ENCODE data around the gene VOPP1. TPM values are rescaled to one million over a fixed set of nuclear protein-coding genes. Genes with fewer than 3 reads are reported as not detected.

The VOPP1 gene
- total and polyA plus RNA-seq, 8 donors: 15.1 to 37.3 (median 19.2) TPM

GRCh38 chr7:55534262-55534915 lies 37.9 kb downstream of the VOPP1 start:
- Histone ChIP-seq H3K27me3 (no peaks in the 10 kb centered on the region), H3K4me1 (no peaks in the 10 kb centered on the region), H3K27ac (peak overlapping the region in 2 of 4 donors; percentile 27 to 44), H3K4me3 (no peak overlapping the region), H3K9me3 (no peaks in the 10 kb centered on the region), H3K36me3 (no peaks in the 10 kb centered on the region)
- intact Hi-C loops (cut with DNase I): no loop called here
- no peak for DNase-seq
- ATAC-seq: peak in 3 of 4 donors; percentile 60 to 74 (median 74)
- no peak for FAIRE-seq
- TF ChIP-seq CTCF (IDR thresholded peaks at IDR 0.05): no peak
- 78 to 81% methylated on average over 8 of the region's 8 CpGs for WGBS, 2 donors

GRCh38 chr7:55533729-55534080 lies 38.6 kb downstream of the VOPP1 start:
- no peak for ATAC-seq
- H3K9me3 ChIP-seq: no peaks in the 10 kb centered on the region
- FAIRE-seq: no peak
- no peaks in the 10 kb centered on the region for H3K27me3 ChIP-seq
- intact Hi-C loops (cut with DNase I): no loop called here
- TF ChIP-seq CTCF (IDR thresholded peaks at IDR 0.05): no peak
- H3K27ac ChIP-seq: peak overlapping the region in 2 of 4 donors; percentile 3 to 44
- DNase-seq: no peak
- H3K4me1 ChIP-seq: no peaks in the 10 kb centered on the region
- no peaks in the 10 kb centered on the region for H3K36me3 ChIP-seq
- 85 to 97% methylated on average over 2 of the region's 2 CpGs for WGBS, 2 donors
- H3K4me3 ChIP-seq: no peak overlapping the region

DNA sequence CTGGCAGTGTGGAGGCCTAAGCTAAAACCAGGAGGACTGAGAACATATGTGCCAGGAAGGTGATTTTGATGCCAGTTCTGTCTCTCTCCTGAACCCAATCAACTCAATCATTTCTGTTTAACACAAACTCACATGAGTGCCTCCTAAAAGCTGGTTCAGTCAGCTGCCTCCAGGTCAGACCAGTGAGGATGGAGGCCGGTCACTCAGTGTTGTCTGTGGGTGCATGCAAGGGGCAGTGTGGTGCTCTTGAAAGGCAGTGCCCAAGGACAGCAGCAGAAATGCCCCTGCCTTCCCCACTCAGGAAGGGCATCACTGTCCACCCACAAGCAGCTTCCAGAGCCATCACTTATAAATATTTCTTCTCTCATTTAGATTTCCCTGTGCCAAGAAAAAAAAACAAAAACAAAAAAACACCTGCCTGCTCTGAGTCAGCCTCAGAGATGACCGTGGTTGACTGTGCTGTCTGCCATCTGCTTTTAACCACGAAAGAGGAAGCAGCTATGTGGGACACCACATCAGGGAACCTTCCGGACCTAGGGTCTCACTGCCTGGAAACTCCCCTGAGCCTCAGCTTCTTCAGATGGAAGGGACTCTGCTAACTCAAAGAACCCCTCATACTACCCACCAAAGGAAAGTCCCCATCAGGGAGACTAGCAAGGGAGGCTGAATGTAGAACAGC lies 39.1 kb downstream of the VOPP1 start:
- H3K4me3 ChIP-seq: no peak overlapping the region
- no peak for TF ChIP-seq CTCF (IDR thresholded peaks at IDR 0.05)
- H3K27ac ChIP-seq: peak overlapping the region in 2 of 4 donors; percentile 3 to 44
- intact Hi-C loops (cut with DNase I): no loop called here
- DNase-seq: no peak
- H3K4me1 ChIP-seq: no peaks in the 10 kb centered on the region
- H3K36me3 ChIP-seq: no peaks in the 10 kb centered on the region
- H3K27me3 ChIP-seq: no peaks in the 10 kb centered on the region
- 80% methylated on average over 4 of the region's 4 CpGs for WGBS, 2 donors
- no peaks in the 10 kb centered on the region for H3K9me3 ChIP-seq
- FAIRE-seq: no peak
- peak in 3 of 4 donors; percentile 54 to 75 (median 73) for ATAC-seq

GRCh38 chr7:55532150-55532917 lies 40.0 kb downstream of the VOPP1 start:
- WGBS, 2 donors: 87 to 92% methylated on average over 8 of the region's 8 CpGs
- Histone ChIP-seq H3K27me3 (no peaks in the 10 kb centered on the region), H3K4me3 (no peak overlapping the region), H3K9me3 (no peaks in the 10 kb centered on the region), H3K27ac (no peak overlapping the region), H3K36me3 (no peaks in the 10 kb centered on the region), H3K4me1 (no peaks in the 10 kb centered on the region)
- no peak for ATAC-seq
- TF ChIP-seq CTCF (IDR thresholded peaks at IDR 0.05): no peak
- FAIRE-seq: no peak
- DNase-seq: no peak
- intact Hi-C loops (cut with DNase I): no loop called here
